Spleen (tissue), 11 donors: ENCODE measurements around the gene PSME3IP1. TPM values are rescaled to one million over a fixed set of nuclear protein-coding genes. Genes with fewer than 3 reads are reported as not detected.

Experiments used
- DNase-seq: peaks from one replicate; pipeline ENCODE4 v3.0.0-alpha.2; 2020
- H3K27ac ChIP-seq, 8 donors: fragments of 200-600 bp; sonication (generic) in 7 of 8; 1 replicate in 4 of 8; 2 replicates in 4 of 8; pipeline versions ENCODE4 v1.5.0 to v1.8.0; 2016 to 2021; ENCODE audit warnings: inconsistent platforms in 4 of 8, mild to moderate bottlenecking in 4 of 8, moderate library complexity in 1 of 8
- H3K27me3 ChIP-seq, 7 donors: fragments of 200-600 bp; sonication (generic) in 6 of 7; replicated peaks in 1 of 7; 1 replicate in 4 of 7; 2 replicates in 3 of 7; pipeline versions ENCODE4 v1.5.0 to v1.8.0; 2016 to 2021; ENCODE audit warnings: inconsistent platforms in 3 of 7, mild to moderate bottlenecking in 1 of 7
- H3K36me3 ChIP-seq, 6 donors: fragments of 200-600 bp; sonication (generic) in 5 of 6; 1 replicate in 4 of 6; 2 replicates in 2 of 6; pipeline versions ENCODE4 v1.5.0 to v1.8.0; 2016 to 2021; ENCODE audit warnings: inconsistent platforms in 2 of 6
- H3K4me1 ChIP-seq, 6 donors: fragments of 200-600 bp; sonication (generic) in 5 of 6; 1 replicate in 3 of 6; 2 replicates in 3 of 6; pipeline versions ENCODE4 v1.5.0 to v1.8.0; 2016 to 2021; ENCODE audit warnings: inconsistent platforms in 3 of 6
- H3K4me3 ChIP-seq, 8 donors: fragments of 200-600 bp; sonication (generic) in 7 of 8; 1 replicate in 4 of 8; 2 replicates in 4 of 8; pipeline versions ENCODE4 v1.5.0 to v1.8.0; 2016 to 2021; ENCODE audit warnings: inconsistent platforms in 4 of 8, mild to moderate bottlenecking in 4 of 8, moderate library complexity in 2 of 8
- H3K9me3 ChIP-seq, 8 donors: fragments of 200-600 bp; sonication (generic) in 7 of 8; 1 replicate in 4 of 8; 2 replicates in 4 of 8; pipeline versions ENCODE4 v1.5.0 to v1.8.0; 2016 to 2021; ENCODE audit warnings: inconsistent platforms in 4 of 8
- CTCF ChIP-seq, 11 experiments: fragments of 200-600 bp in 7 of 11; fragments of 450-650 bp in 4 of 11; sonication (generic) in 4 of 11; IDR thresholded peaks in 8 of 11; conservative IDR thresholded peaks in 3 of 11; 1 replicate in 7 of 11; 2 replicates in 4 of 11; pipeline versions ENCODE4 v1.4.0 to v1.8.0; 2016 to 2021; ENCODE audit warnings: antibody characterized with exemption in 11 of 11, inconsistent platforms in 4 of 11, mild to moderate bottlenecking in 1 of 11
- POLR2A ChIP-seq, 3 donors: fragments of 450-650 bp; IDR thresholded peaks; one replicate each; pipeline ENCODE4 v1.5.1; 2017; ENCODE audit warnings: antibody characterized with exemption in 3 of 3, mild to moderate bottlenecking in 1 of 3
- POLR2AphosphoS5 ChIP-seq, 3 donors: sonication (generic); formaldehyde crosslinking; IDR thresholded peaks; one replicate each; pipeline ENCODE4 v1.5.1; 2017; ENCODE audit warnings: antibody characterized with exemption in 3 of 3
- WGBS, 5 donors: extraction: QIAGEN DNeasy Blood & Tissue Kit in 3 of 5; methylation state at CpG; one replicate each; pipeline versions ENCODE4 v1.1.5 to v1.1.7; 2013 to 2018; 5-methylcytosine and 5-hydroxymethylcytosine counted together
- intact Hi-C: fragments of 100-400 bp; cut with DNase I; formaldehyde crosslinking; loops from one replicate; pipeline ENCODE4 v1.15.0; 2023; ENCODE audit warnings: low total_unique reads
- polyA plus RNA-seq, 3 donors: library from polyadenylated mRNA; stranded (reverse); fragments of 200-250 nt; gene quantifications; one replicate each; pipeline ENCODE4 v1.2.1, GENCODE V29; 2013
- total RNA-seq, 7 donors: library from RNA; depleted of rRNA in 3 of 7; stranded (reverse); fragments of >200 nt in 3 of 7; fragmentation: NEBNext Ultra II Directional in 4 of 7; extraction: Animal tissue kit (Norgen Biotek cat#: 25700) in 4 of 7; gene quantifications; one replicate each; pipeline versions ENCODE4 v1.1.0 to v1.2.1, GENCODE V29; 2016 to 2021
- donor health status: healthy with polysubstance abuse.
- donor health status: DM: no; HTN: no; CAD: no; lungs with moderate emphysema.
- donor health status: DM: no; HTN: no; CAD: no.
- donor health status: Bipolar disorder and iron deficiency.
- donor health status: healthy.
- donor health status: DM: no; HTN: no; CAD: no.
- donor health status: DM: yes; HTN: yes; CAD: no.

The PSME3IP1 gene
- total and polyA plus RNA-seq, 10 donors: 64.6 to 128 (median 96.0) TPM

- H3K4me3 ChIP-seq: no peak overlapping the region
- H3K4me1 ChIP-seq: no peaks in the 10 kb centered on the region
- DNase-seq: no peak
- H3K27me3 ChIP-seq: no peaks in the 10 kb centered on the region
- intact Hi-C loops: no loop called here
- H3K9me3 ChIP-seq: no peaks in the 10 kb centered on the region
- WGBS, 5 donors: 96 to 99% (median 96%) methylated on average over 4 of the region's 4 CpGs
- peaks cover 0 to 100% (median 90%) of the 10 kb centered on the region in 6 donors for H3K36me3 ChIP-seq
- H3K27ac ChIP-seq: no peak overlapping the region
- TF ChIP-seq POLR2AphosphoS5 (IDR thresholded peaks at IDR 0.05) (no peak), CTCF (IDR thresholded peaks at IDR 0.05 in 8 of 11, conservative IDR thresholded peaks at IDR 0.05 in 3 of 11) (no peak), POLR2A (IDR thresholded peaks at IDR 0.05) (no peak)
These were observed 41.1 kb upstream of the PSME3IP1 start for GRCh38 chr16:57226701-57227621.

DNA sequence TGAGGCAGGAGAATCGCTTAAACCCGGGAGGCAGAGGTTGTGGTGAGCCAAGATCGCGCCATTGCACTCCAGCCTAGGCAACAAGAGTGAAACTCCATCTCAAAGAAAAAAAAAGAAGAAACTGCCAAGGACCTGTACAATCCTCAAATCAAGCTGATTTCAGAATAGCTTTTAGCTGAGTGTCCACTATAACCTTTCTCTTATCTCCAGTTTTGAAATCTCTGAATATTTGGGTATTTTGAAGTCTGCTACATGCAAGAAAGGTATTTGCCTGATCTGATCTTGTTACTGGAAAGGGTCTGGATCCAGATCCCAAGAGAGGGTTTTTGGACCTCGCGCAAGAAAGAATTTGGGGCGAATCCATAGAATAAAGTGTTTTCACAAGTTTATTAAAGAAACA is 40.1 kb upstream of the PSME3IP1 start:
- WGBS, 5 donors: 94 to 99% (median 96%) methylated on average over 7 of the region's 7 CpGs
- TF ChIP-seq POLR2AphosphoS5 (IDR thresholded peaks at IDR 0.05): no peak
- TF ChIP-seq CTCF (IDR thresholded peaks at IDR 0.05 in 8 of 11, conservative IDR thresholded peaks at IDR 0.05 in 3 of 11): no peak
- no peak for TF ChIP-seq POLR2A (IDR thresholded peaks at IDR 0.05)

GRCh38 chr16:57224651-57225335 is 39.0 kb upstream of the PSME3IP1 start:
- no peaks in the 10 kb centered on the region for H3K4me1 ChIP-seq
- TF ChIP-seq POLR2AphosphoS5 (IDR thresholded peaks at IDR 0.05): no peak
- no peak for DNase-seq
- peaks cover 0 to 100% (median 86%) of the 10 kb centered on the region in 6 donors for H3K36me3 ChIP-seq
- intact Hi-C loops: no loop called here
- H3K27me3 ChIP-seq: no peaks in the 10 kb centered on the region
- 95 to 100% (median 97%) methylated on average over 6 of the region's 6 CpGs for WGBS, 5 donors
- peaks cover 0 to 2% (median 0%) of the 10 kb centered on the region in 8 donors for H3K9me3 ChIP-seq
- H3K27ac ChIP-seq: no peak overlapping the region
- no peak overlapping the region for H3K4me3 ChIP-seq

More for the DNA sequence above, 40.1 kb upstream of the PSME3IP1 start:
- Histone ChIP-seq H3K36me3 (peaks cover 0 to 100% (median 89%) of the 10 kb centered on the region in 6 donors), H3K4me3 (no peak overlapping the region), H3K9me3 (no peaks in the 10 kb centered on the region), H3K4me1 (no peaks in the 10 kb centered on the region), H3K27me3 (no peaks in the 10 kb centered on the region), H3K27ac (no peak overlapping the region)
- DNase-seq: no peak
- intact Hi-C loops: no loop called here

GRCh38 chr16:57223057-57223456 is 37.2 kb upstream of the PSME3IP1 start:
- 95 to 100% (median 98%) methylated on average over 1 of the region's 1 CpG for WGBS, 5 donors
- H3K4me1 ChIP-seq: no peaks in the 10 kb centered on the region
- no peak for DNase-seq
- H3K36me3 ChIP-seq: peaks cover 0 to 98% (median 85%) of the 10 kb centered on the region in 6 donors
- no peak overlapping the region for H3K27ac ChIP-seq
- no peak overlapping the region for H3K4me3 ChIP-seq
- TF ChIP-seq POLR2A (IDR thresholded peaks at IDR 0.05): no peak
- TF ChIP-seq POLR2AphosphoS5 (IDR thresholded peaks at IDR 0.05): no peak
- TF ChIP-seq CTCF (IDR thresholded peaks at IDR 0.05 in 8 of 11, conservative IDR thresholded peaks at IDR 0.05 in 3 of 11): no peak
- intact Hi-C loops: no loop called here
- no peaks in the 10 kb centered on the region for H3K27me3 ChIP-seq
- H3K9me3 ChIP-seq: peaks cover 0 to 16% (median 9%) of the 10 kb centered on the region in 8 donors
